Caco-2 (cell line): ENCODE data around the gene RBFOX1. TPM values are rescaled to one million over a fixed set of nuclear protein-coding genes. Genes with fewer than 3 reads are reported as not detected.

Source experiments
- BruUV-seq: library from RNA; stranded (reverse); fragments of 400-500 nt; replicated peaks from 2 replicates; lab custom pipeline; 2021; lab: Mats Ljungman, UMichigan
- CTCF ChIA-PET: fragments of 300-600 bp; sonication (Branson Sonifier 250); formaldehyde crosslinking; loops from one replicate; lab custom pipeline; 2022; ENCODE audit warnings: antibody characterized with exemption; lab: Charles Lee
- POLR2A ChIA-PET: fragments of 300-600 bp; sonication (Branson Sonifier 250); formaldehyde crosslinking; loops from one replicate; lab custom pipeline; 2022; ENCODE audit warnings: antibody characterized with exemption; lab: Charles Lee
- DNase-seq, 2 experiments: peaks; one replicate each; pipeline versions ENCODE4 v3.0.0 to v3.0.0-alpha.2; 2020 to 2022
- H3K27me3 ChIP-seq: replicated peaks from 2 replicates; pipeline ENCODE4 v1.6.0; 2011; ENCODE audit warnings: low read length; ENCODE audit not compliant: control insufficient read depth, insufficient read depth
- H3K36me3 ChIP-seq: 2 replicates; pipeline ENCODE4 v1.5.1; 2011; ENCODE audit warnings: low read length; ENCODE audit not compliant: control insufficient read depth, insufficient read depth
- H3K4me1 ChIP-seq: fragments of 250-450 bp; sonication (Bioruptor Pico); 2 replicates; pipeline ENCODE4 v1.5.1; 2020; ENCODE audit warnings: mild to moderate bottlenecking
- H3K4me3 ChIP-seq: 2 replicates; pipeline ENCODE4 v1.5.1; 2011; ENCODE audit warnings: low read depth, mild to moderate bottlenecking, control low read depth, low read length
- H3K9me3 ChIP-seq: fragments of 250-450 bp; sonication (Bioruptor Pico); 2 replicates; pipeline ENCODE4 v1.5.1; 2020; ENCODE audit warnings: mild to moderate bottlenecking, moderate library complexity
- H3K27ac Mint-ChIP-seq: one replicate; pipeline ENCODE4 v1.8.0; 2022; ENCODE audit warnings: mixed read lengths; ENCODE audit not compliant: unreplicated experiment
- H3K27me3 Mint-ChIP-seq: one replicate; pipeline ENCODE4 v1.8.0; 2022; ENCODE audit warnings: mixed read lengths; ENCODE audit not compliant: insufficient read depth, unreplicated experiment
- H3K36me3 Mint-ChIP-seq: one replicate; pipeline ENCODE4 v1.8.0; 2022; ENCODE audit warnings: mild to moderate bottlenecking, mixed read lengths; ENCODE audit not compliant: insufficient read depth, unreplicated experiment
- H3K4me1 Mint-ChIP-seq: one replicate; pipeline ENCODE4 v1.8.0; 2022; ENCODE audit warnings: low read depth, mixed read lengths; ENCODE audit not compliant: unreplicated experiment
- H3K4me3 Mint-ChIP-seq: one replicate; pipeline ENCODE4 v1.8.0; 2022; ENCODE audit warnings: mild to moderate bottlenecking, moderate library complexity, mixed read lengths; ENCODE audit not compliant: unreplicated experiment
- H3K9me3 Mint-ChIP-seq: one replicate; pipeline ENCODE4 v1.8.0; 2022; ENCODE audit warnings: mixed read lengths; ENCODE audit not compliant: unreplicated experiment
- CTCF ChIP-seq, 2 experiments: fragments of 200-600 bp in 1 of 2; IDR thresholded peaks; 1 replicate in 1 of 2; 2 replicates in 1 of 2; pipeline versions ENCODE4 v1.5.1 to v1.8.0; 2011 to 2022; ENCODE audit warnings: antibody characterized with exemption in 1 of 2, control low read depth in 1 of 2, inconsistent platforms in 1 of 2, low read depth in 1 of 2, low read length in 1 of 2, mild to moderate bottlenecking in 1 of 2, moderate library complexity in 1 of 2; ENCODE audit not compliant: insufficient read depth in 1 of 2, severe bottlenecking in 1 of 2, unreplicated experiment in 1 of 2
- intact Hi-C: fragments of 100-400 bp; cut with micrococcal nuclease; formaldehyde crosslinking; loops from one replicate; pipeline ENCODE4 v1.10.0; 2022; ENCODE audit not compliant: unreplicated experiment
- total RNA-seq: library from RNA; stranded (reverse); gene quantifications from 2 replicates; pipeline ENCODE4 v1.2.3, GENCODE V29; 2022

The RBFOX1 gene
- total RNA-seq, 1 experiment from 2014 or later, result 0.91 TPM

GRCh38 chr16:7744546-7745264, 412.1 kb downstream of the RBFOX1 start:
- H3K4me3 ChIP-seq, result no peak overlapping the region
- POLR2A ChIA-PET, result no interaction called here
- no peaks in the 10 kb centered on the region for H3K9me3 Mint-ChIP-seq
- DNase-seq, result no peak
- H3K27me3 Mint-ChIP-seq, result no peaks in the 10 kb centered on the region
- CTCF ChIA-PET, result no interaction called here
- no peaks in the 10 kb centered on the region for H3K4me1 Mint-ChIP-seq
- no TSS peak for BruUV-seq
- H3K27ac Mint-ChIP-seq, result no peak overlapping the region
- H3K4me1 ChIP-seq, result no peaks in the 10 kb centered on the region
- H3K36me3 ChIP-seq, result no peaks in the 10 kb centered on the region
- H3K9me3 ChIP-seq, result no peaks in the 10 kb centered on the region
- no peaks in the 10 kb centered on the region for H3K27me3 ChIP-seq
- H3K4me3 Mint-ChIP-seq, result no peak overlapping the region
- no peak for TF ChIP-seq CTCF (IDR thresholded peaks at IDR 0.05; ENCODE audit: insufficient read depth in 1 of 2, low read depth in 1 of 2, low read length in 1 of 2, severe bottlenecking in 1 of 2, unreplicated experiment in 1 of 2)
- H3K36me3 Mint-ChIP-seq, result no peaks in the 10 kb centered on the region
- intact Hi-C loops, result no loop called here

GRCh38 chr16:7745276-7745675, 412.6 kb downstream of the RBFOX1 start:
- intact Hi-C loops, result no loop called here

GRCh38 chr16:7746941-7747340, 414.3 kb downstream of the RBFOX1 start:
- Histone ChIP-seq H3K36me3 (no peaks in the 10 kb centered on the region), H3K4me3 (no peak overlapping the region), H3K27me3 (no peaks in the 10 kb centered on the region), H3K9me3 (no peaks in the 10 kb centered on the region), H3K4me1 (no peaks in the 10 kb centered on the region)
- Mint-ChIP-seq H3K36me3 (no peaks in the 10 kb centered on the region), H3K4me3 (no peak overlapping the region), H3K9me3 (no peaks in the 10 kb centered on the region), H3K27ac (no peak overlapping the region), H3K27me3 (no peaks in the 10 kb centered on the region), H3K4me1 (no peaks in the 10 kb centered on the region)
- no peak for TF ChIP-seq CTCF (IDR thresholded peaks at IDR 0.05; ENCODE audit: insufficient read depth in 1 of 2, low read depth in 1 of 2, low read length in 1 of 2, severe bottlenecking in 1 of 2, unreplicated experiment in 1 of 2)
- no TSS peak for BruUV-seq
- CTCF ChIA-PET, result no interaction called here
- intact Hi-C loops, result no loop called here
- POLR2A ChIA-PET, result no interaction called here
- no peak for DNase-seq

More at GRCh38 chr16:7745276-7745675, 412.6 kb downstream of the RBFOX1 start:
- Mint-ChIP-seq H3K9me3 (no peaks in the 10 kb centered on the region), H3K4me3 (no peak overlapping the region), H3K4me1 (no peaks in the 10 kb centered on the region), H3K36me3 (no peaks in the 10 kb centered on the region), H3K27ac (no peak overlapping the region), H3K27me3 (no peaks in the 10 kb centered on the region)
- Histone ChIP-seq H3K4me1 (no peaks in the 10 kb centered on the region), H3K4me3 (no peak overlapping the region), H3K9me3 (no peaks in the 10 kb centered on the region), H3K27me3 (no peaks in the 10 kb centered on the region), H3K36me3 (no peaks in the 10 kb centered on the region)
- no TSS peak for BruUV-seq
- ChIA-PET CTCF (no interaction called here), POLR2A (no interaction called here)
- DNase-seq, result no peak
- no peak for TF ChIP-seq CTCF (IDR thresholded peaks at IDR 0.05; ENCODE audit: insufficient read depth in 1 of 2, low read depth in 1 of 2, low read length in 1 of 2, severe bottlenecking in 1 of 2, unreplicated experiment in 1 of 2)
